ENCODE measurements around the gene ABCB8.

The ABCB8 gene

GRCh38 chr7:151028131-151028947, at the start of gene ABCB8:
Gene ABCB8, plus strand, starts transcription at chr7:151028450. Its CDS starts 66 bp downstream, at chr7:151028516.
- Histone ChIP-seq H3K4me1 (peaks cover 27% of the 10 kb centered on the region), H3K27ac (peak within 1 kb of the TSS; percentile 50), H3K4me3 (peak within 1 kb of the TSS; percentile 69), H3K9ac (peak within 1 kb of the TSS; percentile 60), H4K20me1 (no peaks in the 10 kb centered on the region), H3K9me3 (no peaks in the 10 kb centered on the region), H3K4me2 (peak within 1 kb of the TSS; percentile 93), H3K27me3 (peaks cover 3% of the 10 kb centered on the region; the same call in 1 of the 2 replicates), H3K36me3 (peaks cover 12% of the 10 kb centered on the region; the same call in 1 of the 2 replicates)
- no peak for TF ChIP-seq Cebpa-rat (IDR thresholded peaks at IDR 0.05)

GRCh38 chr7:150979713-150980390, 48.4 kb upstream of the ABCB8 start:
- Histone ChIP-seq H3K36me3 (no peaks in the 10 kb centered on the region), H3K27ac (no peak overlapping the region), H3K9me3 (no peaks in the 10 kb centered on the region), H3K9ac (no peak overlapping the region), H4K20me1 (peaks cover 51% of the 10 kb centered on the region), H3K4me3 (peak overlapping the region; percentile 79; the same call in 1 of the 2 replicates), H3K4me1 (peaks cover 49% of the 10 kb centered on the region), H3K27me3 (peaks cover 28% of the 10 kb centered on the region), H3K4me2 (peak overlapping the region; percentile 95)
- TF ChIP-seq Cebpa-rat (IDR thresholded peaks at IDR 0.05), result no peak

- Histone ChIP-seq H3K9ac (no peak overlapping the region), H3K27ac (no peak overlapping the region), H3K9me3 (no peaks in the 10 kb centered on the region), H3K4me3 (no peak overlapping the region), H3K36me3 (no peaks in the 10 kb centered on the region), H4K20me1 (peaks cover 52% of the 10 kb centered on the region), H3K4me2 (no peak overlapping the region), H3K27me3 (peaks cover 28% of the 10 kb centered on the region), H3K4me1 (peaks cover 41% of the 10 kb centered on the region)
- no peak for TF ChIP-seq Cebpa-rat (IDR thresholded peaks at IDR 0.05)
Observed at GRCh38 chr7:150980663-150981062, 47.6 kb upstream of the ABCB8 start.

- no peak for TF ChIP-seq Cebpa-rat (IDR thresholded peaks at IDR 0.05)
- Histone ChIP-seq H3K4me1 (peaks cover 42% of the 10 kb centered on the region), H3K27me3 (peaks cover 28% of the 10 kb centered on the region), H4K20me1 (peaks cover 52% of the 10 kb centered on the region), H3K27ac (no peak overlapping the region), H3K9ac (no peak overlapping the region), H3K4me2 (no peak overlapping the region), H3K36me3 (no peaks in the 10 kb centered on the region), H3K4me3 (no peak overlapping the region), H3K9me3 (no peaks in the 10 kb centered on the region)
Observed at GRCh38 chr7:150981644-150982043, 46.6 kb upstream of the ABCB8 start.

- Histone ChIP-seq H3K4me2 (no peak overlapping the region), H3K9me3 (no peaks in the 10 kb centered on the region), H3K27me3 (peaks cover 28% of the 10 kb centered on the region), H3K4me3 (no peak overlapping the region), H4K20me1 (peaks cover 54% of the 10 kb centered on the region), H3K9ac (no peak overlapping the region), H3K36me3 (no peaks in the 10 kb centered on the region), H3K27ac (no peak overlapping the region), H3K4me1 (peaks cover 42% of the 10 kb centered on the region)
- no peak for TF ChIP-seq Cebpa-rat (IDR thresholded peaks at IDR 0.05)
Observed at GRCh38 chr7:150982351-150982750, 45.9 kb upstream of the ABCB8 start.

GRCh38 chr7:150983893-150984368, 44.3 kb upstream of the ABCB8 start:
- no peak overlapping the region for H3K9ac ChIP-seq
- peaks cover 28% of the 10 kb centered on the region for H3K27me3 ChIP-seq
- no peak overlapping the region for H3K4me2 ChIP-seq
- H3K4me3 ChIP-seq, result no peak overlapping the region
- no peak overlapping the region for H3K27ac ChIP-seq
- no peak for TF ChIP-seq Cebpa-rat (IDR thresholded peaks at IDR 0.05)
- no peaks in the 10 kb centered on the region for H3K36me3 ChIP-seq
- H4K20me1 ChIP-seq, result peaks cover 54% of the 10 kb centered on the region
- peaks cover 50% of the 10 kb centered on the region for H3K4me1 ChIP-seq
- H3K9me3 ChIP-seq, result no peaks in the 10 kb centered on the region

- Histone ChIP-seq H3K27ac (no peak overlapping the region), H4K20me1 (peaks cover 40% of the 10 kb centered on the region), H3K4me1 (peaks cover 51% of the 10 kb centered on the region), H3K9ac (no peak overlapping the region), H3K4me3 (no peak overlapping the region), H3K36me3 (peaks cover 1% of the 10 kb centered on the region; the same call in 1 of the 2 replicates), H3K4me2 (peak overlapping the region; percentile 88), H3K27me3 (peaks cover 11% of the 10 kb centered on the region), H3K9me3 (peaks cover 12% of the 10 kb centered on the region)
- TF ChIP-seq Cebpa-rat (IDR thresholded peaks at IDR 0.05), result no peak
Observed at GRCh38 chr7:150986099-150986512, 42.1 kb upstream of the ABCB8 start.

- H3K9ac ChIP-seq, result no peak overlapping the region
- no peak overlapping the region for H3K27ac ChIP-seq
- H3K4me3 ChIP-seq, result no peak overlapping the region
- peaks cover 51% of the 10 kb centered on the region for H3K4me1 ChIP-seq
- peaks cover 6% of the 10 kb centered on the region for H3K27me3 ChIP-seq
- peaks cover 16% of the 10 kb centered on the region for H3K9me3 ChIP-seq
- TF ChIP-seq Cebpa-rat (IDR thresholded peaks at IDR 0.05), result no peak
- H4K20me1 ChIP-seq, result peaks cover 40% of the 10 kb centered on the region
- peak overlapping the region; percentile 88 for H3K4me2 ChIP-seq
- peaks cover 6% of the 10 kb centered on the region; the same call in 1 of the 2 replicates for H3K36me3 ChIP-seq
Observed at GRCh38 chr7:150986556-150986955, 41.7 kb upstream of the ABCB8 start.

- Histone ChIP-seq H3K4me2 (peak overlapping the region; percentile 88), H3K4me1 (peaks cover 58% of the 10 kb centered on the region), H3K27me3 (no peaks in the 10 kb centered on the region), H3K27ac (peak overlapping the region; percentile 77), H3K9me3 (peaks cover 18% of the 10 kb centered on the region), H3K4me3 (peak overlapping the region; percentile 55), H4K20me1 (peaks cover 28% of the 10 kb centered on the region), H3K9ac (peak overlapping the region; percentile 70), H3K36me3 (peaks cover 6% of the 10 kb centered on the region; the same call in 1 of the 2 replicates)
- TF ChIP-seq Cebpa-rat (IDR thresholded peaks at IDR 0.05), result no peak
Observed at GRCh38 chr7:150988230-150989226, 39.7 kb upstream of the ABCB8 start.
